Stimulated activated CD4-positive, alpha-beta T cell treated with anti-CD3 and anti-CD28 coated beads, Interleukin-12 subunit alpha, Interleukin-12 subunit beta, amount 100 ng/mL, for 4 hours (primary cell): ENCODE results near the gene ITFG2.
"Not testable (repeated sequence)": the region's sequence is repeated elsewhere in the genome, so short reads cannot be mapped to it uniquely, and the experiment has no call there.

Experiments used
- DNase-seq: peaks from one replicate; pipeline ENCODE4 v3.0.0-alpha.2; 2020

ITFG2 gene

GRCh38 chr12:2812290-2813213, at the start of gene ITFG2:
Gene ITFG2 (plus strand): TSS chr12:2812668. CDS start chr12:2812761, 93 bp downstream.
- DNase-seq: peak; percentile 93

GRCh38 chr12:2764398-2764797, 48.1 kb upstream of the ITFG2 start:
- no peak for DNase-seq

- no peak for DNase-seq
These were observed 47.4 kb upstream of the ITFG2 start for GRCh38 chr12:2765052-2765451.

DNA sequence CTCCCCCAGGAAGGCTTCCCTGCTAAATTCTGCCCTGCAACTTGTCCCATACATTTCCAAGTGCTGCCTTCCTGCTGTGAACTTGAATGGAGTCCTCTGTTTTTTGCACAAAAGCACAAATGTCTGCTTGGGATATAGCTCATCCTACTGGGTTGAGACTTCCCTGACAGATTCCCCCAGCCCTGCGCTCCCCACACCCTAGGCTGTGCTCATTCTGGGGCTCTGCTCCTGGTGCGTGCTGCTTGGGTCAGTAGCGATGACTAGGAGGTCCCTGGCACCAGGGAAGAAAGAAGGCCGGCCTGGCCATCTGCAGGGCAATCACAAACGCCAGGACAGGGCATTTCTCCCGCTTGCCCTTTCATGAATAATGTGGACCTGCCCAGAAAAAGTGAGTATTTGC, 46.9 kb upstream of the ITFG2 start:
- DNase-seq: no peak

DNA sequence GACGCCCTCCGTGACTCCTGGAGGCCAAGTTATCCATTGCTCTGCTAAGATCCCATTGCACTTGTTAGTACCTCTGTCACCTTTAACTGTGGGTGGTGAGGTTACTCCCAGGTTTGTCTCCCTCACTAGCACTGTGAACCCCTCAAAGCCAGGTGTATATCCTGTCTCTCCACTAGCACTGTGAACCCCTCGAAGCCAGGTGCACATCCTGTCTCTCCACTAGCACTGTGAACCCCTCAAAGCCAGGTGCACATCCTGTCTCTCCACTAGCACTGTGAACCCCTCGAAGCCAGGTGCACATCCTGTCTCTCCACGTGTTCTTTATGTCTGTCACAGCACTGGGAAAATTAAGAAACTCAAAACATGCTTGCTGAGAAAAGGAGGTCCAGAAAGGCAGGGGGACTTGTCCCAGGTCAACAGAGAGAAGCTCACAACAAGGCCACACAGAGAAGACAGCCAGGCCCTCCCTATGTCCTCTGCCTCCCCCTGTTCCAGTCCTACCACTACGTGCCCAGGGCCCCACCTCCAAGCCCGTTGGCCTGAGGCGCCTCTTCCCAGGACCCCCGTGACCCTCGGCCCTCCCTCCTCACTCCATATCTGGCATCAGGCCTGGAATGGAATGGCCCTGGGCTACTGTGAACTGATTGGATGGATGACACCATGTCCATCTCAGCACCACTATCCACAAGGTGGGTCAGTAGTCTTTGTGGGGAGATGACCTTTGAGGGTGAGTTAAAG, 44.1 kb upstream of the ITFG2 start:
- DNase-seq: no peak

GRCh38 chr12:2769866-2770533, 42.5 kb upstream of the ITFG2 start:
- DNase-seq: no peak

- DNase-seq: not testable (repeated sequence)
These were observed 41.9 kb upstream of the ITFG2 start for GRCh38 chr12:2770544-2770943.

DNA sequence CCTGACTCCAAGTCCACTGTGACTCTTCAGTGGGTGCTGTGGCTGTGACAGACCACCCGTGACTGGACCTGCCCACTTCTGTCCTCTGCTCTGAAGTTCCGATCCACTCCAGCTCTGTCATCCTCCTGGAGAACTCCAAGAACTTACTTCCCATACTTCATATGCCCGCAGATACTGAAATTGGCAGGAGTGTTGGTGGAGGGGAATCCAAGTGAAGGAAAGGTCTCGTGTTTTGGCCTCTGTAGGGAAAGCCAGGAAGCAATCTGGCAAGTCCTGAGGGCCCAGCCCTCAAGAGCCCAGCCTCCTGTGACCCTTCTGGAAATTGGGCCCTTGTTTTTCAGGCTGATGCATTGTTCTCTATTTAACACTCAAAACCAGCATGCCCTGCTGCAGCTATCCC, 40.1 kb upstream of the ITFG2 start:
- no peak for DNase-seq

- no peak for DNase-seq
These were observed 39.1 kb upstream of the ITFG2 start for GRCh38 chr12:2773199-2773875.

GRCh38 chr12:2775431-2775830, 37.0 kb upstream of the ITFG2 start:
- DNase-seq: no peak

GRCh38 chr12:2776129-2776806, 36.2 kb upstream of the ITFG2 start:
- DNase-seq: no peak

DNA sequence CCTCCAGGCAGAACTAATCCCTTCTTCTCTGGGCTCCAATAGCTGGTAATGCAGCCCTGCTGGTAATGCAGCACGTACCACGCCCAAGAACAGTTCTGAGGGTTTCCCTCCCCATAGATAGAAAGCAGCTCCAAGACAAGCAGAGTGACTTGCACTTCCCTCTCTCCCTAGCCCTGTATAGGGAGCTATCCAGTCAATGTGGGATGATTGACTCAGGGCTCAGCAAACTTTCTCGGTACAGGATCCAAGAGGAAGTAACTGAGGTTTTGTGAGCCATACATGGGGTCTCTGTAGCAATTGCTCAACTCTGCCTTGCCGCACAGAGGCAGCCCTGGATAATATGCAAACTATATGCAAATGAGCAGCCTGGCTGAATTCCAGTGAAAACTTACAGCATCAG, 33.2 kb upstream of the ITFG2 start:
- DNase-seq: no peak

GRCh38 chr12:2783936-2784600, 28.4 kb upstream of the ITFG2 start:
- peak; percentile 44 for DNase-seq

- no peak for DNase-seq
These were observed 27.5 kb upstream of the ITFG2 start for GRCh38 chr12:2785017-2785416.

- DNase-seq: no peak
These were observed 21.4 kb upstream of the ITFG2 start for GRCh38 chr12:2791089-2791488.

DNA sequence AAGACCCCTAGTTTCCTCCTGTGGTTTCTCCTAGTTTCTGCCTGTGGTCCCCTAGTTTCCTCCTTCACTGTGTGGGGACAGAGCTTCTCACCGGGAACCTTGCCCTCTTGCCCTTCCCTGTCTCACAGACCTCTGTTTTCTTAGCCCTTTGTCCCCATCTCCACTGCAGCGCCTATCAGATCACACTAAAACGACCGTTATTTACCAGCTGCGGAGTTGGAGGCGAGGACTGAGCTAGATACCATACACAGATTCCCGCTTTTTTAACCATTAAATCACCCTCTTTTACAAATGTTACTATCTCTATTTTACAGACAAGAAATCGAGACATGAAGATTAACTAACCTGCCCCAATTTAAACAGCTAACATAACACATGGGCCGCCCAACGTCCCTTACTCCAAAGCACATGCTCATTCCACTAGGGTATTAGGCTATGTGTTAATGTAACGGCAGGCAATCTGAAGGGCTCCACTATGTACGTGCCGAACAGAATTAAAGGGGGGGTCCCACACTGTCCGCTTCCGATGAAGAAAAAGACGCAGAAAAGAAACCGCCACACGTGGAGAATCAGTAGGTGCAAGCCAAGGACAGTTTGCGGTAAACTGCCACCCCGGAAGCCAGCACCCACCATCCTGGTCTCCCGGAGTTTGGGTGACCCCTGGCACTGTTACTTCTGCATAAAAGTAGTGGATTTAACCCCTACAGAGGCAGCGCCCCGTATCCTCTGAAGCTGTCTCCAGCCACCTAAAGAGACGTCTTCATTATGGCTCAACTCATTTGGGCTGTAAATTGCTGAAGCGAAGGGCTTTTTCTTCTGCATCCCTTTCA, 19.6 kb upstream of the ITFG2 start:
- DNase-seq: no peak

GRCh38 chr12:2793561-2793960, 18.9 kb upstream of the ITFG2 start:
- no peak for DNase-seq

- peak; percentile 44 for DNase-seq
These were observed 18.2 kb upstream of the ITFG2 start for GRCh38 chr12:2794191-2794735.

DNA sequence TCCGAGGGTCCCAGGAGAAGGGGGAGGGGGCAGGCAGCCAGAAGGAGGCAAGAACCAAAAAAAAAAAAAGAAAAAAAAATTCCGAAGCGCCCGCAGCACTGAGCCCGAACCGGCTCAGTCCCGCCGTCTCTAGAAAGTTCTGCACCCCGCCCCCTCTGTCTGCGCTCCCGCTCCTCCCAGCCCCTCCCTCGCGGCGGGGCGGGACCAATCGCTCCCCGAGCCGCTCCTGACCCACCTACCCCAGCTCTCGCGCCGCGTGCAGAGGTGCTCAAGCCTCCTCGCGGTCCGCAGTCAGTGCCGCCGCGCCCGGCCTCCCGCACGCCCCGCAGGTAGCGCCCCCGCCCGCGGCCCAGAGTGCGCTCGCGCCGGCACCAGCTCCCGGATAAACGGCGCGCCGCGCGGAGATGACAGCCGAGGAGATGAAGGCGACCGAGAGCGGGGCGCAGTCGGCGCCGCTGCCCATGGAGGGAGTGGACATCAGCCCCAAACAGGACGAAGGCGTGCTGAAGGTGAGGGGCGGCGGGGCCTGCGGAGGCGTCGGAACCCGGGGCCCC, 17.7 kb upstream of the ITFG2 start, which contains the start of gene FKBP4:
TSS of gene FKBP4 (plus strand) at position 235 of the 554 bp plus-strand sequence. CDS start at position 405, 170 bp downstream.
- DNase-seq: peak; percentile 93
